Activated naive CD4-positive, alpha-beta T cell treated with anti-CD3 and anti-CD28 coated beads, Interleukin-2, amount 50 U/mL, for 16 hours (primary cell): ENCODE results near the gene HOXD4.

Source experiments
- DNase-seq: peaks from one replicate; pipeline ENCODE4 v3.0.0-alpha.2; 2020

HOXD4 gene

GRCh38 chr2:176173567-176174381, 22.4 kb downstream of the HOXD4 start:
- no peak for DNase-seq

- no peak for DNase-seq
Observed at GRCh38 chr2:176174382-176174823, 23.1 kb downstream of the HOXD4 start.

- DNase-seq, result no peak
Observed at GRCh38 chr2:176174824-176175708, 23.7 kb downstream of the HOXD4 start.

GRCh38 chr2:176175709-176176607, 24.6 kb downstream of the HOXD4 start:
- no peak for DNase-seq

- no peak for DNase-seq
Observed at GRCh38 chr2:176177580-176178037, 26.3 kb downstream of the HOXD4 start.

- DNase-seq, result no peak
Observed at GRCh38 chr2:176178038-176178756, 26.8 kb downstream of the HOXD4 start.

GRCh38 chr2:176178757-176179295, 27.5 kb downstream of the HOXD4 start:
- no peak for DNase-seq

GRCh38 chr2:176181551-176181950, 30.2 kb downstream of the HOXD4 start:
- DNase-seq, result no peak

GRCh38 chr2:176182671-176183070, 31.3 kb downstream of the HOXD4 start:
- no peak for DNase-seq

- DNase-seq, result no peak
Observed at GRCh38 chr2:176184749-176185148, 33.4 kb downstream of the HOXD4 start.

- no peak for DNase-seq
Observed at GRCh38 chr2:176186024-176186423, 34.7 kb downstream of the HOXD4 start.

- no peak for DNase-seq
Observed at GRCh38 chr2:176187200-176187898, 36.0 kb downstream of the HOXD4 start.

GRCh38 chr2:176187899-176188773, 36.8 kb downstream of the HOXD4 start, which contains the start of gene HOXD1:
Gene HOXD1, plus strand, starts transcription at chr2:176188668. Its CDS starts 134 bp downstream, at chr2:176188802.
- DNase-seq, result no peak

- peak; percentile 10 for DNase-seq
Observed at GRCh38 chr2:176188774-176189680, 37.7 kb downstream of the HOXD4 start.

GRCh38 chr2:176189681-176190641, 38.6 kb downstream of the HOXD4 start:
- no peak for DNase-seq

GRCh38 chr2:176192351-176192750, 41.0 kb downstream of the HOXD4 start:
- no peak for DNase-seq

- no peak for DNase-seq
Observed at GRCh38 chr2:176193048-176193447, 41.7 kb downstream of the HOXD4 start.
